H1 (cell line): ENCODE measurements around the gene SNCAIP. TPM values are rescaled to one million over a fixed set of nuclear protein-coding genes. Genes with fewer than 3 reads are reported as not detected.

Source experiments
- CBX8 ChIP-seq: fragments of 300-800, 300-1000 bp; sonication (generic); IDR thresholded peaks from 2 replicates; pipeline ENCODE4 v1.7.1; 2016; ENCODE audit warnings: low read depth, low read length, borderline replicate concordance
- E2F6 ChIP-seq: IDR thresholded peaks from 2 replicates; pipeline ENCODE4 v1.6.1; 2012; ENCODE audit warnings: inconsistent platforms
- EGR1 ChIP-seq: IDR thresholded peaks from 2 replicates; pipeline ENCODE4 v1.6.1; 2011; ENCODE audit warnings: low read depth, low read length, borderline replicate concordance
- GABPA ChIP-seq: IDR thresholded peaks from 2 replicates; pipeline ENCODE4 v1.6.1; 2011; ENCODE audit warnings: mild to moderate bottlenecking, low read length, moderate library complexity, borderline replicate concordance; ENCODE audit not compliant: insufficient read depth
- GTF2F1 ChIP-seq: IDR thresholded peaks from 2 replicates; pipeline ENCODE4 v1.6.1; 2012; ENCODE audit warnings: low read depth, low read length, improper control_type of control experiment, borderline replicate concordance
- JUN ChIP-seq: IDR thresholded peaks from 2 replicates; pipeline ENCODE4 v1.6.1; 2011; ENCODE audit warnings: low read depth, mild to moderate bottlenecking, improper control_type of control experiment, low read length
- KDM4A ChIP-seq: IDR thresholded peaks from one replicate; pipeline ENCODE4 v1.7.1; 2012; ENCODE audit warnings: low read depth, mild to moderate bottlenecking, moderate library complexity, low read length, inconsistent platforms; ENCODE audit not compliant: severe bottlenecking
- MAFK ChIP-seq: IDR thresholded peaks from 2 replicates; pipeline ENCODE4 v1.6.1; 2012; ENCODE audit warnings: low read depth, mild to moderate bottlenecking, improper control_type of control experiment, low read length
- POU5F1 ChIP-seq: IDR thresholded peaks from 2 replicates; pipeline ENCODE4 v1.6.1; 2011; ENCODE audit warnings: low read depth, mild to moderate bottlenecking, low read length, moderate library complexity
- RBBP5 ChIP-seq: IDR thresholded peaks from 2 replicates; pipeline ENCODE4 v1.7.1; 2012; ENCODE audit warnings: low read depth, mild to moderate bottlenecking, inconsistent platforms, low read length, moderate library complexity, borderline replicate concordance
- RNF2 ChIP-seq: fragments of 200-900, 300-1000 bp; sonication (generic); IDR thresholded peaks from 2 replicates; pipeline ENCODE4 v1.7.1; 2016; ENCODE audit warnings: borderline replicate concordance, low read depth, mild to moderate bottlenecking, antibody characterized with exemption, low read length; ENCODE audit not compliant: poor library complexity, severe bottlenecking; ENCODE audit errors: missing control alignments
- RXRA ChIP-seq: IDR thresholded peaks from 2 replicates; pipeline ENCODE4 v1.6.1; 2011; ENCODE audit warnings: low read depth, mild to moderate bottlenecking, low read length, moderate library complexity; ENCODE audit not compliant: insufficient read depth
- SIX5 ChIP-seq: IDR thresholded peaks from 2 replicates; pipeline ENCODE4 v1.6.1; 2011; ENCODE audit warnings: mild to moderate bottlenecking, low read depth, low read length
- SRF ChIP-seq: IDR thresholded peaks from 2 replicates; pipeline ENCODE4 v1.6.1; 2011; ENCODE audit warnings: mild to moderate bottlenecking, low read depth, low read length, moderate library complexity
- SUZ12 ChIP-seq: fragments of 200-600 bp; sonication (generic); IDR thresholded peaks from 2 replicates; pipeline ENCODE4 v1.6.1; 2012; ENCODE audit warnings: mild to moderate bottlenecking, inconsistent platforms, low read length, moderate library complexity, mixed read lengths
- TAF1 ChIP-seq: IDR thresholded peaks from 2 replicates; pipeline ENCODE4 v1.6.1; 2011; ENCODE audit warnings: mild to moderate bottlenecking, low read depth, low read length
- TCF12 ChIP-seq: IDR thresholded peaks from 2 replicates; pipeline ENCODE4 v1.6.1; 2011; ENCODE audit warnings: low read depth, mild to moderate bottlenecking, low read length
- polyA plus RNA-seq, 7 experiments: library from polyadenylated mRNA; depleted of rRNA in 3 of 7; stranded (reverse) in 5 of 7; unstranded in 2 of 7; fragments of >200 nt in 5 of 7; fragments of 200-250 nt in 2 of 7; gene quantifications; 1 replicate in 5 of 7; 2 replicates in 1 of 7; 4 replicates in 1 of 7; pipeline versions ENCODE4 v1.2.1 to v1.2.3, GENCODE V29; 2011 to 2013; ENCODE audit warnings: missing spikeins in 2 of 7, mixed read lengths in 2 of 7
- total RNA-seq: library from RNA; stranded (reverse); fragmentation: NEBNext Ultra II Directional; extraction: Animal tissue kit (Norgen Biotek cat#: 25700); gene quantifications from 2 replicates; pipeline ENCODE4 v1.2.1, GENCODE V29; 2021
- TF ChIP-seq, protein P1 (sequence below), 3 experiments: IDR thresholded peaks; 1 replicate in 2 of 3; 2 replicates in 1 of 3; pipeline versions ENCODE4 v1.5.1 to v1.6.1; 2011; ENCODE audit warnings: low read length in 3 of 3, mild to moderate bottlenecking in 3 of 3, inconsistent platforms in 2 of 3, low read depth in 1 of 3, moderate library complexity in 1 of 3; ENCODE audit not compliant: insufficient read depth in 1 of 3; ENCODE audit errors: control extremely low read depth in 1 of 3
- TF ChIP-seq, protein P2 (sequence below): IDR thresholded peaks from 2 replicates; pipeline ENCODE4 v1.6.1; 2011; ENCODE audit warnings: low read length, improper control_type of control experiment

The SNCAIP gene
- total and polyA plus RNA-seq, 2 of the 8 experiments (the other 6 are each of a cell fraction or from before 2014, with no cell fraction given): 3.9 to 9.0 TPM

GRCh38 chr5:122311961-122312590 lies at the start of gene SNCAIP (continued):
- TF ChIP-seq, protein P1, sequence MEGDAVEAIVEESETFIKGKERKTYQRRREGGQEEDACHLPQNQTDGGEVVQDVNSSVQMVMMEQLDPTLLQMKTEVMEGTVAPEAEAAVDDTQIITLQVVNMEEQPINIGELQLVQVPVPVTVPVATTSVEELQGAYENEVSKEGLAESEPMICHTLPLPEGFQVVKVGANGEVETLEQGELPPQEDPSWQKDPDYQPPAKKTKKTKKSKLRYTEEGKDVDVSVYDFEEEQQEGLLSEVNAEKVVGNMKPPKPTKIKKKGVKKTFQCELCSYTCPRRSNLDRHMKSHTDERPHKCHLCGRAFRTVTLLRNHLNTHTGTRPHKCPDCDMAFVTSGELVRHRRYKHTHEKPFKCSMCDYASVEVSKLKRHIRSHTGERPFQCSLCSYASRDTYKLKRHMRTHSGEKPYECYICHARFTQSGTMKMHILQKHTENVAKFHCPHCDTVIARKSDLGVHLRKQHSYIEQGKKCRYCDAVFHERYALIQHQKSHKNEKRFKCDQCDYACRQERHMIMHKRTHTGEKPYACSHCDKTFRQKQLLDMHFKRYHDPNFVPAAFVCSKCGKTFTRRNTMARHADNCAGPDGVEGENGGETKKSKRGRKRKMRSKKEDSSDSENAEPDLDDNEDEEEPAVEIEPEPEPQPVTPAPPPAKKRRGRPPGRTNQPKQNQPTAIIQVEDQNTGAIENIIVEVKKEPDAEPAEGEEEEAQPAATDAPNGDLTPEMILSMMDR (IDR thresholded peaks at IDR 0.05; ENCODE audit: control extremely low read depth in 1 of 3, insufficient read depth in 1 of 3, low read depth in 1 of 3, low read length in 3 of 3): no peak
- TF ChIP-seq EGR1 (no peak), MAFK (no peak), SIX5 (no peak), RXRA (no peak), KDM4A (peak; percentile 77), JUN (no peak), CBX8 (no peak), TAF1 (peak; percentile 57; the same call in 1 of the 2 replicates), RBBP5 (peak; percentile 77; the same call in 1 of the 2 replicates), GTF2F1 (no peak), POU5F1 (no peak), SRF (no peak), RNF2 (no peak), SUZ12 (no peak), TCF12 (no peak), E2F6 (no peak), GABPA (no peak; the same call in 1 of the 2 replicates)
- TF ChIP-seq, protein P2, sequence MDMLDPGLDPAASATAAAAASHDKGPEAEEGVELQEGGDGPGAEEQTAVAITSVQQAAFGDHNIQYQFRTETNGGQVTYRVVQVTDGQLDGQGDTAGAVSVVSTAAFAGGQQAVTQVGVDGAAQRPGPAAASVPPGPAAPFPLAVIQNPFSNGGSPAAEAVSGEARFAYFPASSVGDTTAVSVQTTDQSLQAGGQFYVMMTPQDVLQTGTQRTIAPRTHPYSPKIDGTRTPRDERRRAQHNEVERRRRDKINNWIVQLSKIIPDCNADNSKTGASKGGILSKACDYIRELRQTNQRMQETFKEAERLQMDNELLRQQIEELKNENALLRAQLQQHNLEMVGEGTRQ: no peak
